Measurements from ENCODE around the gene OTX1.
"Not testable (repeated sequence)": the region's sequence is repeated elsewhere in the genome, so short reads cannot be mapped to it uniquely, and the experiment has no call there.

OTX1 gene

GRCh38 chr2:63059793-63060471 is 9.3 kb downstream of the OTX1 start:
- DNase-seq: no peak

- no peak for DNase-seq
Measured at GRCh38 chr2:63060472-63060991, 9.9 kb downstream of the OTX1 start.

GRCh38 chr2:63064197-63064596 is 13.6 kb downstream of the OTX1 start:
- DNase-seq: no peak

GRCh38 chr2:63064661-63065060 is 14.0 kb downstream of the OTX1 start:
- DNase-seq: no peak

- no peak for DNase-seq
Measured at GRCh38 chr2:63066265-63066664, 15.6 kb downstream of the OTX1 start.

- DNase-seq: no peak
Measured at GRCh38 chr2:63066838-63067237, 16.2 kb downstream of the OTX1 start.

- DNase-seq: no peak
Measured at GRCh38 chr2:63071664-63072063, 21.0 kb downstream of the OTX1 start.

- no peak for DNase-seq
Measured at GRCh38 chr2:63073994-63074393, 23.4 kb downstream of the OTX1 start.

- not testable (repeated sequence) for DNase-seq
Measured at GRCh38 chr2:63074399-63074798, 23.8 kb downstream of the OTX1 start.

- DNase-seq: peak; percentile 31
Measured at GRCh38 chr2:63078852-63079606, 28.4 kb downstream of the OTX1 start.

GRCh38 chr2:63081404-63081803 is 30.8 kb downstream of the OTX1 start:
- no peak for DNase-seq

GRCh38 chr2:63086687-63087086 is 36.1 kb downstream of the OTX1 start:
- no peak for DNase-seq

- no peak for DNase-seq
Measured at GRCh38 chr2:63092401-63092800, 41.8 kb downstream of the OTX1 start.

- no peak for DNase-seq
Measured at GRCh38 chr2:63092857-63093256, 42.2 kb downstream of the OTX1 start.

GRCh38 chr2:63093502-63093901 is 42.9 kb downstream of the OTX1 start:
- no peak for DNase-seq

GRCh38 chr2:63096491-63096890 is 45.9 kb downstream of the OTX1 start:
- no peak for DNase-seq

GRCh38 chr2:63099032-63099431 is 48.4 kb downstream of the OTX1 start:
- DNase-seq: no peak

- DNase-seq: no peak
Measured at GRCh38 chr2:63101954-63102353, 51.3 kb downstream of the OTX1 start.

- no peak for DNase-seq
Measured at GRCh38 chr2:63104482-63104881, 53.9 kb downstream of the OTX1 start.
